WERI-Rb-1 (cell line): ENCODE data around the gene JOSD1.

Source experiments
- DNase-seq: peaks from one replicate; pipeline ENCODE4 v3.0.0-alpha.2; 2020
- H3K27ac ChIP-seq: fragments of 250-450 bp; sonication (Bioruptor Pico); 2 replicates; pipeline ENCODE4 v1.5.1; 2020; ENCODE audit warnings: mild to moderate bottlenecking, moderate library complexity
- H3K27me3 ChIP-seq: fragments of 250-450 bp; sonication (Bioruptor Pico); 2 replicates; pipeline ENCODE4 v1.5.1; 2021; ENCODE audit warnings: mild to moderate bottlenecking, low read depth, moderate library complexity; ENCODE audit not compliant: insufficient read depth, severe bottlenecking
- H3K36me3 ChIP-seq: fragments of 250-450 bp; sonication (Bioruptor Pico); 2 replicates; pipeline ENCODE4 v1.5.1; 2020; ENCODE audit warnings: mild to moderate bottlenecking, moderate library complexity
- H3K4me3 ChIP-seq: 2 replicates; pipeline ENCODE4 v1.5.1; 2011; ENCODE audit warnings: low read depth, mild to moderate bottlenecking, control low read depth, low read length
- H3K9me3 ChIP-seq: fragments of 250-450 bp; sonication (Bioruptor Pico); 2 replicates; pipeline ENCODE4 v1.5.1; 2021; ENCODE audit warnings: mild to moderate bottlenecking, moderate library complexity; ENCODE audit not compliant: severe bottlenecking
- CTCF ChIP-seq: IDR thresholded peaks from 2 replicates; pipeline ENCODE4 v1.5.1; 2011; ENCODE audit warnings: low read depth, mild to moderate bottlenecking, control low read depth, inconsistent platforms, low read length

JOSD1 gene

GRCh38 chr22:38715176-38715764 lies 14.5 kb upstream of the JOSD1 start:
- Histone ChIP-seq H3K9me3 (no peaks in the 10 kb centered on the region), H3K27me3 (no peaks in the 10 kb centered on the region), H3K27ac (no peak overlapping the region), H3K36me3 (peaks cover 83% of the 10 kb centered on the region), H3K4me3 (no peak overlapping the region)
- no peak for DNase-seq
- TF ChIP-seq CTCF = no peak

GRCh38 chr22:38713921-38714320 lies 13.2 kb upstream of the JOSD1 start:
- no peak for TF ChIP-seq CTCF
- DNase-seq = no peak
- peaks cover 90% of the 10 kb centered on the region for H3K36me3 ChIP-seq
- H3K27ac ChIP-seq = no peak overlapping the region
- no peaks in the 10 kb centered on the region for H3K9me3 ChIP-seq
- no peak overlapping the region for H3K4me3 ChIP-seq
- H3K27me3 ChIP-seq = no peaks in the 10 kb centered on the region

- Histone ChIP-seq H3K36me3 (peaks cover 87% of the 10 kb centered on the region), H3K4me3 (no peak overlapping the region), H3K9me3 (no peaks in the 10 kb centered on the region), H3K27me3 (no peaks in the 10 kb centered on the region), H3K27ac (no peak overlapping the region)
- no peak for DNase-seq
- no peak for TF ChIP-seq CTCF
Measured at GRCh38 chr22:38712486-38713207, 11.9 kb upstream of the JOSD1 start.

- peaks cover 80% of the 10 kb centered on the region for H3K36me3 ChIP-seq
Measured at GRCh38 chr22:38710866-38711265, 10.1 kb upstream of the JOSD1 start.

GRCh38 chr22:38710351-38710750 lies 9.6 kb upstream of the JOSD1 start:
- no peak for DNase-seq
- TF ChIP-seq CTCF = no peak
- peaks cover 75% of the 10 kb centered on the region for H3K36me3 ChIP-seq
- no peak overlapping the region for H3K27ac ChIP-seq
- no peaks in the 10 kb centered on the region for H3K9me3 ChIP-seq
- no peak overlapping the region for H3K4me3 ChIP-seq
- no peaks in the 10 kb centered on the region for H3K27me3 ChIP-seq

More at GRCh38 chr22:38710866-38711265, 10.1 kb upstream of the JOSD1 start:
- no peak overlapping the region for H3K27ac ChIP-seq
- no peak overlapping the region for H3K4me3 ChIP-seq
- no peaks in the 10 kb centered on the region for H3K27me3 ChIP-seq
- DNase-seq = no peak
- no peaks in the 10 kb centered on the region for H3K9me3 ChIP-seq
- no peak for TF ChIP-seq CTCF
